ENCODE results near the gene PALD1.

DNA sequence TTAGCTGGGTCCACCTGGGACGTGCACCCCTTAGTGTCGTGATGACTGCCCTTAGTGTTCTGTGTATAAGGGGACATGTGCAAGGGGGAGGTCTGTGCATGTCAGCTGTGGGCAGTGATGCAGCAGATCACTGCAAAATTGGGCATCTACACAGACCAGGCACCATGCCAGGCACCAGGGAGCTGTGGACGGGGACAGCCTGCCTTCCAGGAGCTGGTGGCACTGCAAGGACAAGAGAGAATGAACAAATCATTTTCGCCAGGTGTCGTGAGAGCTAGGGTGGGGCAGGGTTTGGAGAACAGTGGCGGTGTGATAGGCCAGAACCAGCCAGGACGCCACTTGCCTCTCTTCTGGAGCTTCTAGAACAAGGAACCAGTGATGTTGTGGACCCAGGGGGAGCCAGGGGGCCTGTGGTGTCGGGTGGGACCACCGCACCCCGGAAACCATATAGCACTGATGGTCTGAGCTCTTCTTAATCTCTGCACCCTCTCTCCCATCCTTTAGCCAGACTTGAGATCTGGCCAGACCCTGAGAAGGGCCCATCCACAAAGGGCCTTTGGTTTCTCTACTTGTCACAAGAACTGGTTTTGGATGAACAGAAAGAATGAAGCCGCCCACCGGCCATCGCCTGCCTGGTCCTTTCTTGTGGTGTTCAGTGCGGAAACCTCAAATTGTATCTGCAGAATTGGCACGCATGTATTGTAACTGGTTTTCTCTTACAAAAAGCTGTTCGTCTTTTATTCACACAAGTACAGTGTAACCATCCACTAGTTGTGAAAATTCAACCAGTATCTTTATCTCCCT is 93.3 kb downstream of the PALD1 start:
- TF ChIP-seq CEBPB (IDR thresholded peaks at IDR 0.05) (no peak), EP300 (IDR thresholded peaks at IDR 0.05; ENCODE audit: borderline replicate concordance) (no peak), RAD21 (IDR thresholded peaks at IDR 0.05; ENCODE audit: low read depth) (no peak), TCF12 (IDR thresholded peaks at IDR 0.05; ENCODE audit: low read depth) (no peak), NFIC (IDR thresholded peaks at IDR 0.05) (no peak)
- TF ChIP-seq, protein P1, sequence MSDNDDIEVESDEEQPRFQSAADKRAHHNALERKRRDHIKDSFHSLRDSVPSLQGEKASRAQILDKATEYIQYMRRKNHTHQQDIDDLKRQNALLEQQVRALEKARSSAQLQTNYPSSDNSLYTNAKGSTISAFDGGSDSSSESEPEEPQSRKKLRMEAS (IDR thresholded peaks at IDR 0.05) = no peak

Measured in Ishikawa (cell line).